Measurements from ENCODE around the gene PSORS1C1. TPM values are rescaled to one million over a fixed set of nuclear protein-coding genes. Genes with fewer than 3 reads are reported as not detected.
"Not testable (repeated sequence)": the region's sequence is repeated elsewhere in the genome, so short reads cannot be mapped to it uniquely, and the experiment has no call there.

Gene PSORS1C1
- total RNA-seq, 2 donors from 2014 or later: 0.41 to 3.2 TPM

DNA sequence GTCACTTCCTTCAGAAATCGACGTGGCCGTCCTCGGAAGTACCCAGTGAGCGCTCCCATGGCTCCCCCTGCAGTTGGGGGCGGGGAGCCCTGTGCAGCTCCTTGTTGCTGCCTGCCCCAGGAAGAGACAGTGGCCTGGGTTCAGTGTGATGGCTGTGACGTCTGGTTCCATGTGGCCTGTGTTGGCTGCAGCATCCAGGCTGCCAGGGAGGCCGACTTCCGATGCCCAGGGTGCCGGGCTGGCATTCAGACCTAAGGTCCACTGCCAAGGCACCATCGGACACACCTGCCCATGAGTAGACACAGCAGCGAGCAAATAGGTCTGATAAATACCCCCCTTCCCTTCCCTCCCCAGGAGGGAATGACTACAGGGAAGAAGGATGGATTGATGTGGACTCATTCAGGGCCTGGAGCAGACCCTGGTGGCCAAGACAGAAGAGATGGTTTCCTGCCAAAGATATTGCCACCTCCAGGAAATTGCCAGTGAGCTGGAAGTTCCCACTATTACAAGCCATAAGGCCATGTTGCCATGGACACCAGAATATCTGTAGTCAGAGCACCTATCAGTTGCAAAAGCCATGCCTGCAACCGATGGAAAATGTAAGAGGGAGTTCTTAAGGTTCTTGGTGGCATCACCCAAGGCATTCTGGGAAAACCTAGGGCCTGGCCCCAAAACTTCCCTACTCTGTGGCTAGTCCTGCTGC, 48.0 kb downstream of the PSORS1C1 start:
- H3K27ac Mint-ChIP-seq: no peak overlapping the region
- H3K36me3 Mint-ChIP-seq: peaks cover 40 to 49% of the 10 kb centered on the region in 2 donors
- DNase-seq (ENCODE audit: low spot score in 2 of 2) (no peak), ATAC-seq (no peak)
- no peaks in the 10 kb centered on the region for H3K9me3 Mint-ChIP-seq

DNA sequence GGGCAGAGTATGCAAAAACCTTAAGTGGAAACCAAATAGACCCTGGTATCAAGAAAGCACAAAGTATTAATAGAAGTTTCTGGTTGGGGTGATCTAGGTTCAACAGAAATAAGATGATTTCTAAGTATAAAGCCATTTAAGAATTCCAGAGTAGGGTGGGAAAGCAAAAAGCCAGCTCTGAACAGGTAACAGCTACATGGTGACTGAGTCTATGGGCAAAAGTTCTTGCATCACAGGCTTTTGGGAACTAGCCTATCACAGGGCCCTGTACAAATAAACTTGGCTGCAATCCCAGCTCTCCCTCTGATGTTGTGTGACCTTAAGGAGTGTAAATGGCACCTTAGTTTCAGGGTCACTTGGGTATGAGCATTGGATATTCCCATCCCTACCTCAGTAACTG, 49.3 kb downstream of the PSORS1C1 start:
- Mint-ChIP-seq H3K27ac (no peak overlapping the region), H3K9me3 (no peaks in the 10 kb centered on the region), H3K36me3 (peaks cover 33 to 38% of the 10 kb centered on the region in 2 donors)
- ATAC-seq: peak in 1 of 2 donors; percentile 44
- DNase-seq (ENCODE audit: low spot score in 2 of 2): no peak

DNA sequence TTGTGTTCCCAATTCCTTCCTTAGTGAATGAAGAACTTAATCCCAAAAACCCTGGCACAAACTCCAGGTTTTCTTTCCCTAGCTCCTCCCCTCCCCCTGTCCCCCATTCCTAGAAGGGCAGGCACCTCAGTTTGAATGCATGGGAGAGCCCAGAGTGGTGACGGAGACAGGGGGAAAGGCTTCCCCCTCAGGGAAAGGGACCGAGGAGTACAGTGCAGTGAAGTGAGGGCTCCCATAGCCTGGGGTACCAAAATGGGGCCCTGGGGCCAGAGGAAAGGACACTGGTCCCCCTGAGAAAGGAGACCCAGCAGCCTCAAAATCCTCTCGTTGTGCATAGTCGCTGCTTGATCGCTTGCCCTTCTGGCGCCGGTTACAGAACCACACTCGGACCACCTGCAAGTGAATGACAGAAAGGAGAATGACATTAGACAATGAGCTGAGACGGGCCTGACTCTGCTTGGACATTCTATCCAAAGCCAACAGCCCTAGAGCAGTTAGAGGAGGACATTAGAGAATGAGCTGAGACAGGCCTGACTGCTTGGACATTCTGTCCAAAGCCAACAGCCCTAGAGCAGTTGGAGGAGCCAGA, 50.0 kb downstream of the PSORS1C1 start:
- peak overlapping the region; percentile 50 to 60 for H3K27ac Mint-ChIP-seq

DNA sequence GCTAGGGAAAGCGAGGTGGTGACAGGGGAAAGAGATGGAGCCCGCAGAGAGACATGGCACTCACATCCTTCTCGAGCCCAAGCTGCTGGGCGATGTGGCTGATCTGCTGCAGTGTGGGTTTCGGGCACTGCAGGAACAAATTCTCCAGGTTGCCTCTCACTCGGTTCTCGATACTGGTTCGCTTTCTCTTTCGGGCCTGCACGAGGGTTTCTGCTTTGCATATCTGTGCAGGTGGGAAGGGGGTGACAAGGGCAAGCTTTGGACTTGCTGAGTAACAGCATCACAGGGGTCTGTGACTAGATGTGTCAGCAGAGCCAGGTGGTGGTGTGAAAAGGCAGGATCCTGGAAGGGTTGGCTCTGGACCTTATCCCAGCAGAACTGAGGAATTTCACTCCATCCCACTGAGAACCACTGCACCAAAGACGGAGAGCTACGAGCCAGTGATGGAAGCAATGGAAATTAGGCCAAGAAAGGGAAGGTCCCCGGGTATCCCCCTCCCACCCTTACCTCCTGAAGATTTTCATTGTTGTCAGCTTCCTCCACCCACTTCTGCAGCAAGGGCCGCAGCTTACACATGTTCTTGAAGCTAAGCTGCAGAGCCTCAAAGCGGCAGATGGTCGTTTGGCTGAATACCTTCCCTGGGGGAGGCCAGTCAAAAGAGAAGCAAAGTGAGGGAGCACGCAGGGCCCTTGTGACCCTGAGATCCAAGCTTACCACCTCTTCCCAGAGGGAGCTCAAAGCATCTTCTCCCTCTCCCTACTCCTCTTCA, 50.6 kb downstream of the PSORS1C1 start:
- ATAC-seq: peak in 1 of 2 donors; percentile 16
- H3K9me3 Mint-ChIP-seq; DNase-seq (ENCODE audit: low spot score in 2 of 2): not testable (repeated sequence)
- Mint-ChIP-seq H3K27ac (peak overlapping the region; percentile 50 to 60), H3K36me3 (peaks cover 20 to 25% of the 10 kb centered on the region in 2 donors)

More for the DNA sequence above, 50.0 kb downstream of the PSORS1C1 start:
- peaks cover 27 to 31% of the 10 kb centered on the region in 2 donors for H3K36me3 Mint-ChIP-seq
- not testable (repeated sequence) for DNase-seq (ENCODE audit: low spot score in 2 of 2); ATAC-seq; H3K9me3 Mint-ChIP-seq

DNA sequence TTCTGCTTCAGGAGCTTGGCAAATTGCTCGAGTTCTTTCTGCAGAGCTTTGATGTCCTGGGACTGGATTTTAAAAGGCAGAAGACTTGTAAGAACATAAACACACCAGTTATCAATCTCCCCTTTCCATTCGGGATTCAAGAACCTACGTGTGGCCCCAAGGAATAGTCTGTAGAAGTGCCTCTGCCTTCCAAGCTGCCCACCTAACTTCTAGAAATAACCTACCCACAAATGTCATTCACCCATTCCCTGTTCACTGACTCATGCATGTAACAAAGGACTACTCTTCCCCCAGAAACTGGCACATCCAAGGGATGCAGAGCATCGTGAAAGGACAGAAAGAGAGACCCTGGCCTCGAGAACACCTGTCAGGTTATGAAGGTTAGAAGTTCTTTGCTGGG, 51.4 kb downstream of the PSORS1C1 start:
- H3K27ac Mint-ChIP-seq: peak overlapping the region in 1 of 2 donors; percentile 25
- DNase-seq (ENCODE audit: low spot score in 2 of 2) (no peak), ATAC-seq (no peak)
- peaks cover 20 to 25% of the 10 kb centered on the region in 2 donors for H3K36me3 Mint-ChIP-seq
- H3K9me3 Mint-ChIP-seq: no peaks in the 10 kb centered on the region

DNA sequence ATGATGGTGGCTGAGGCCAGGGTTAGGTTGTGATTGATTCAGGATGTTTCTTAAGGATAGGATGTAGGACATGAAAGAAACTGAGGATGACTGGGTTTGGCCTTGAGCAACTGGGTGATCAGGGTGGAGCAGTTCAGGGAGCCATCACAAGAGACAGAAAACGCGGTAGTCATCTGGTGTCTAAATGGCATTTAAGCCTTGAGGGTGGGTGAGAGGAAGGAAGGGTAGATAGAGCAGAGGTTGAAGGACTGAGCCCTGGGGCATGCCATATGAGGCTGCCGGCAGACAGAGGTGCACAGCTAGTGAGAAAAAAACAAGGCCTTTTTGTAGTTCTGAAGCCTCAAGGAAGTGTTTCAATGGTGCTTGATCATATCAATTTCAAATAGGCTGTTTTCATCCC, 54.0 kb downstream of the PSORS1C1 start:
- H3K36me3 Mint-ChIP-seq: no peaks in the 10 kb centered on the region
- H3K27ac Mint-ChIP-seq: peak overlapping the region in 1 of 2 donors; percentile 16
- no peak for ATAC-seq
- DNase-seq (ENCODE audit: low spot score in 2 of 2): no peak
- H3K9me3 Mint-ChIP-seq: no peaks in the 10 kb centered on the region

DNA sequence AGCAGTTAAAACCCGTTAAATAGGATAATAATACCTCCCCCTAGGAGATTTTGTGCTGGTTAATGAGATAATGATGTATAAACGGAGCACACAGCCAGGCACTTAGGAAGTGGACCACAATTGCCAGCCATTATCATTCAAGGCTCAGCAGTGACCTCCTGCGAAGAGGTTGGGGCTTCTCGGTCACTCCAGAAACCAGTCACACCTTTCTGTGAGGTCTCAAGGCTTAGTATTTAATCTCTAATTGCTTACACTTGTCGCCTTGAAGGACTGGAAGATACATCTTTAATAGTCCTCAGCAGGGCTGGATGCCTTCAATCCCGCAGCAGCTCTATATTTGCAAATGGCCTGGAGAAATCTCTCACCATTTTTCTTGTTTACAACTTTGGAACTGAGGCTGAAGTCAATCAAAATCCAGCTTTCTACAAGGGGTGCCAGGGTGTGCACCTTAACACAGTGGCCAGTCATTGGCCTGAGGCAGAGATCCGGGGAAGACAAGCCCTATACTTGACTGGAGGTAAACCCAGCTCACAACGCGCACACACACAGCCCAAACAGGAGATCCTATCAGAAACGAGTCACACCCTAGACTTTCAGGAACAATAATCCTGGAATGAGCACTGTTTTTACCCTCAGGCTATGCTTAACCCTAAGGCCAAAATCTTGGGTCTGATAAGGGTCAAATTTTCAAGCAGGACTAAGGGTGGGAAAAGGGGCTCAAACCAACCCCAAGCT, 54.7 kb downstream of the PSORS1C1 start:
- Mint-ChIP-seq H3K27ac (no peak overlapping the region), H3K9me3 (no peaks in the 10 kb centered on the region), H3K36me3 (no peaks in the 10 kb centered on the region)
- ATAC-seq (no peak), DNase-seq (ENCODE audit: low spot score in 2 of 2) (no peak)

DNA sequence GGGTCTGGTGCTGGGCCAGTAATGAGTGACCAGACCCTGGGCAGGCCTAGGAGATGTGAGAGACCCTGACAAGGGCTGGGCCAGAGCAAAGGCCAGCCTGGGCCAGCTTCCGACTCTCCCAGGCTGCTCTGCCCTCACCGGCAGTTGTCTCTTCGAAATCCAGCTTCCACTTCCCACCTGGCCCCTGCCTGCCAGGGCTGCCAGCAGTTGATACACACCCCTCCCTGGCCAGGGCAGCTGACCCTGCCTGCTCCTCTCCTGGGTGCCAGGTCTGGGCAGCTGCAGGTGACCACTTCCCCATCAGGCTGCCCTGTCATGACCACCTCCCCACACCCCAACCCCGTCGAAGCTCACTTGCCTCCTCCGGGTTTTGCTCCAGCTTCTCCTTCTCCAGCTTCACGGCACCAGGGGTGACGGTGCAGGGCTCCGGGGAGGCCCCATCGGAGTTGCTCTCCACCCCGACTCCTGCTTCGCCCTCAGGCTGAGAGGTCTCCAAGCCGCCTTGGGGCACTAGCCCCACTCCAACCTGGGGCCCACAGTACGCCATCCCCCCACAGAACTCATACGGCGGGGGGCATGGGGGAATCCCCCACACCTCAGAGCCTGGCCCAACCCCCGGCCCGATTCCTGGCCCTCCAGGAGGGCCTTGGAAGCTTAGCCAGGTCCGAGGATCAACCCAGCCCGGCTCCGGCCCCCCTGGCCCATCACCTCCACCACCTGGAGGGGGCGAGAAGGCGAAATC, 55.4 kb downstream of the PSORS1C1 start:
- not testable (repeated sequence) for ATAC-seq; DNase-seq (ENCODE audit: low spot score in 2 of 2); H3K36me3 Mint-ChIP-seq; H3K9me3 Mint-ChIP-seq
- H3K27ac Mint-ChIP-seq: peak overlapping the region in 1 of 2 donors; percentile 29

DNA sequence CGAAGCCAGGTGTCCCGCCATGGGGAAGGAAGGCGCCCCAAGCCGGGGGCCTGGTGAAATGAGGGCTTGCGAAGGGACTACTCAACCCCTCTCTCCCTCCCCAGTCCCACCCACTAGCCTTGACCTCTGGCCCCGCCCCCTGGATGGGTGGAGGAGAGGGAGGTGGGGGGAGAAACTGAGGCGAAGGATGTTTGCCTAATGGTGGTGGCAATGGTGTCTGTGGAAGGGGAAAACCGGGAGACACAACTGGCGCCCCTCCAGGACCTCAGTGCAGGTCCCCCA, 55.9 kb downstream of the PSORS1C1 start, which contains the start of gene POU5F1:
Gene POU5F1 (minus strand): TSS at position 83 of the 282 bp plus-strand sequence. CDS start 62 bp downstream, at position 21.
- Mint-ChIP-seq H3K9me3 (no peaks in the 10 kb centered on the region), H3K27ac (peak within 1 kb of the TSS; percentile 15 to 29), H3K36me3 (no peaks in the 10 kb centered on the region)
- DNase-seq (ENCODE audit: low spot score in 2 of 2) (no peak), ATAC-seq (no peak)

DNA sequence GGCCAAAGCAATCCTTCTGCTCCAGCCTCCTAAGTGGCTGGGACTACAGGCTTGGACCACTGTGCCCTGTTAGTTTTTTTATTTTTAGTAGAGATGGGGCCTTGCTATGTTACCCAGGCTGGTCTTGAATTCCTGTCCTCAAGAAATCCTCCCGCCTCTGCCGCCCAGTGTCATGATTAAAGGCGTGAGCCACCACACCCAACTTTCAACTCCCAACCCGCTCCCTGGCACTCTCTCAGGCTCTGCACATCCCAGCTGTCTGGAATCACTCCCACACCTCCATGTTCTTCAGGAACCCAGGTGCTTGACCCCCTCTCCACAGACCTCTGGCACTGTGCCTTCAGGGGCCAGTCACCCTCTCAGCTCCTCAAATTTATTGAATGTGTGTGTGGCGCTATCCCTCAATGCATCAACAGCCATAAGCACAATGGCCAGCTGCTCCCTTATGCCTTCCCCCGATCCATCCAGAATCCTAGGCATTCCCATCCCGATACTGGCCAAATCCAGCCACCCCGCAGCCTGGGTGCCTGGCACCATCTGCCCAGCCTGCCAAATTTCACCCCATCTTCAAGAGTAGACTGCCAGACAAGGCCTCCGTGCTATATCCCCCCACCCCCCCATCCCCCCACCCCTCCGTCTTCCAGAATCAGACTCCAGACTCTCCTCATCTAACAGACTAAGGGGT, 56.5 kb downstream of the PSORS1C1 start:
- no peak for DNase-seq (ENCODE audit: low spot score in 2 of 2)
- H3K9me3 Mint-ChIP-seq: no peaks in the 10 kb centered on the region
- H3K27ac Mint-ChIP-seq: peak overlapping the region; percentile 14 to 15
- ATAC-seq: no peak
- no peaks in the 10 kb centered on the region for H3K36me3 Mint-ChIP-seq

DNA sequence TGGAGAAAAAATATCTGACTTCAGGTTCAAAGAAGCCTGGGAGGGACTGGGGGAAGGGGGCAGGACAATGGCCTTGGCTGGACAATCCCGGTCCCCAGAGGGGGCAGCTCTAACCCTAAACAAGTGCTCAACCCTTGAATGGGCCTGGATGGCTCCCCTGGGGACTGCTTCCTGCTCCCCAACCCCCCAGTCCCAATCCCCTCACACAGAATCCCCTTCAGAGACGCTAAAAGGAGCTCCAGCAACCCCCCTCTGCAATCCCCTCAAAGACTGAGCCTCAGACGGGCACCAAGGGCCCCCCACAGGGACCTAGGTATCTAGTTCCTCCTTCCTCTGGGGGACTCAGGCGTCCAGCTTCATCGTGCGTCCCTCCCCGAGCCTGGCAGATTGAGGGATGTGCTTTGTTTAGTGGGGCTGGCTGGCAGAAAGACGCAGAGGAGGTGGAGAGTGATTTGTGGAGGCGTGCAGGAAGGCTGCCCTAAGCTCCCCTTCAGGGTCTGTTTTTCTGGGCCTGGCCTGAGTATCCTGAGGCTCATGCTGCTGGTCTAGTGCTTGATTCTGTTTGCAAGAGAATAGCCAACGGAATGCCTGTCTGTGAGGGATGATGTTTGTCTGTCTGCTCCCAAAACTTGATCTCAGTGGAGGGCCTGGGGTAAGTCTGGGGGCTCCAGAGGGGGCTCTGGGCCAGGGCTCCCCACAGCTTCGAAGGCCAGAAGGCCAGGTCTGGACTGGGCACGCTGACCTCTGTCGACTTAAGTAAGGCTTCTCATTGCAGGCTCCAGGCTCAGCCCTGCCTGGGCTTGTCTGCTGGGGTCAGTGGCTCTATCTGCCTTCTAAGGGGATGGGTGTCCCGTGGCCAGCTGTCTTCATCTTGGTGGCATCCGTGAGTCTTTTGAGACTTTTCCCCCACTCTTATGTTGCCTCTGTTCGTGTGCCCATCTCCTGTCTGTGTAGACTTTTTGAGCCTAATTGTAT, 57.6 kb downstream of the PSORS1C1 start:
- no peaks in the 10 kb centered on the region for H3K36me3 Mint-ChIP-seq
- ATAC-seq: no peak
- no peaks in the 10 kb centered on the region for H3K9me3 Mint-ChIP-seq
- no peak for DNase-seq (ENCODE audit: low spot score in 2 of 2)
- H3K27ac Mint-ChIP-seq: peak overlapping the region in 1 of 2 donors; percentile 37

DNA sequence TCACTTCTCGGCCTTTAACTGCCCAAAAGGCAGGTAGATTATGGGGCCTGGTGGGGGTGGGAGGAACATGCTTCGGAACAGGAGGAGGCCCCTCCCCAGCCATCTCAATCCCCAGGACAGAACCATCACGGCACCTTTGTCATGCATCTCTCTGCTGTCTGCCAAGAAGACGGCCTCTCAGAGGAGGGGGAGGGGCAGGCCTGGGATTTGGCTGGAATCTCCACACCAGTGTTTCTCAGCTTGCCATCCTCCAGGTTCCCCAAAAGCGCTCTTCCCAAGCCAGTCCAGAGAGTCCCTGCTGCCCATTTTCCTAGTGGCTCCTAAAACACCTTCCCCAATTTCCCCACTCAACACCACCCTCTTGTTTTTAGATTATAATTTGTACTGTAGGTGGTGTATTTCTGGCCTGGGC, 58.4 kb downstream of the PSORS1C1 start:
- H3K27ac Mint-ChIP-seq: peak overlapping the region in 1 of 2 donors; percentile 54
- no peaks in the 10 kb centered on the region for H3K36me3 Mint-ChIP-seq
- DNase-seq (ENCODE audit: low spot score in 2 of 2): no peak
- ATAC-seq: no peak
- no peaks in the 10 kb centered on the region for H3K9me3 Mint-ChIP-seq

DNA sequence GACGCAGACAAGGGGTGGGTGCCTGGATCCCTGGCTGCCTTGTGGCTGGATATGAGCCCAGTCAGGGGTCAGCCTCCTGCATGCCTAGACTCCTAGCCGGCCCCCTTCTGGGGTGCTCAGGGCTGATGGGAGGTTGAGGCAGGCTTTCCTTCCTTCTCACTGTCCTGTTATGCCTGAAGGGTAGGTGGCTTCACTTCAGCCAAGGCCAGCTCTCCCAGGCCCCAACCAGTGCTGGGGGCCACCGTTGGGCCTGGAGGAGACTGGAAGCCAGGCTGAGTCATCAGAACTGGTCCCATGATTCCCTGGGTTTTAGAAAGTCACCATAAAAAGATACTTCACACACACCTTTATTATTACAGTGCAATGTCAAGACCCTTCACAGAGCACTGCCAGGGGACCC, 58.8 kb downstream of the PSORS1C1 start:
- Mint-ChIP-seq H3K27ac (peak overlapping the region in 1 of 2 donors; percentile 54), H3K36me3 (no peaks in the 10 kb centered on the region), H3K9me3 (no peaks in the 10 kb centered on the region)

DNA sequence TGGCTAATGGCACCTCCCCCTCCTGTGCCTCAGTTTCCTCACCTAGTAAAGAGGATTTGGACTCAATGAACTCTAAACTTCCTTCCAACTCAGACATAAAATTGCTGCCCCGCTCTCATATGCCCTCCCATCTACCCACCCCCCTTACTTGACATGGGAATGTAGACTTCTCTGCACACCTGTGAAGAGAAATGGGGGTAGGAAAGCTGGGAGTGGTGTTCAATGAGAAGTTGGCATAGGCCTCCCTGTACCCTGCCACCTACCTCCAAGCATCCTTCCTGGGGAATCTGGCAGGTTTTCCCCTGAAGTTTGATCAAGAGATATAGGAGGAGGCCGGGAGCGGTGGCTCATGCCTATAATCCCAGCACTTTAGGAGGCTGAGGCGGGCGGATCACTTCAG, 59.8 kb downstream of the PSORS1C1 start:
- no peaks in the 10 kb centered on the region for H3K9me3 Mint-ChIP-seq
- H3K36me3 Mint-ChIP-seq: no peaks in the 10 kb centered on the region
- H3K27ac Mint-ChIP-seq: peak overlapping the region in 1 of 2 donors; percentile 54
- no peak for ATAC-seq
- DNase-seq (ENCODE audit: low spot score in 2 of 2): no peak

More for the DNA sequence above, 58.8 kb downstream of the PSORS1C1 start:
- ATAC-seq (no peak), DNase-seq (ENCODE audit: low spot score in 2 of 2) (no peak)

DNA sequence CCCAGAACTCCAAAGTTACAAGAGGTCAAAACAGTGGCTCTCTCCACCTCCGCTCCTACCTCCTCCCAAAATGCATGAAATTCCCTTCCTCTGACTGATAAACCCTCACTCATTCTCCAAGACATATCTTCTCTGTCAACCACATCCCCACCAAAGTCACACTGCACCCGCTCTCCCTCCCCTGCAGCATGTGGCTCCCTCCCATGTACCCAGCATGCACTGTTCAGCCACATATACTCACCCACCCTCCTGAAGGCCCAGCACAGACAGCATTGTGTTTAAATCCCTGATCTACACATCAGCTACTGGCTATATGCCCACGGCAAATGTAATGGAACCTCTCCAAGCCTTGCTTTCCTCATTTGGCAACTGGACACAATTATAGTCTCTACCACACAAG, 61.4 kb downstream of the PSORS1C1 start:
- DNase-seq (ENCODE audit: low spot score in 2 of 2) (no peak), ATAC-seq (no peak)
- Mint-ChIP-seq H3K36me3 (no peaks in the 10 kb centered on the region), H3K9me3 (no peaks in the 10 kb centered on the region), H3K27ac (no peak overlapping the region)
